ENCODE data around the gene SHLD2. TPM values are rescaled to one million over a fixed set of nuclear protein-coding genes. Genes with fewer than 3 reads are reported as not detected.

Gene SHLD2
- total RNA-seq, 2 experiments from 2014 or later: 34.3 to 37.3 TPM

DNA sequence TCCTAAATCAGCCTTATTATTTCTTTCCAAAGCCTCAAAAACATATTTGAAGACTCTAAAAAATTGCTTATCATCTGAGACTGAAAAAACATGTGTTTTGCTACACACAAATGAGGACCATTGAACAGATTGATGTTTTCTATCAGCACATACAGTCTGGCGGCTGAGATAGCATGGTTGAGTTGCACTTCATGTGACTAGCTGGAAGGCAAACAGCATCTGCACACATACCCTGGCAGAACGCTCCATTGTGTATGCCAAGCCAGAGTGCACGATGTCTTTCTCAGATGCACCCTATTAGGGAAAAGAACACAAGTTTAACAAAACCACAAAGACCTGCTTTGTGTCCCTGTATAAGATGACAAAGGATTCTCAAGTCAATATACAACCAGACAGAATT is 41.9 kb upstream of the SHLD2 start:
- Histone ChIP-seq H3K36me3 (ENCODE audit: insufficient read depth, low read length) (peaks cover 92% of the 10 kb centered on the region), H3K27ac (ENCODE audit: low read depth, low read length, poor library complexity, severe bottlenecking) (no peak overlapping the region), H2AFZ (ENCODE audit: low read length) (no peak overlapping the region), H3K79me2 (ENCODE audit: insufficient read depth, low read depth, low read length) (no peaks in the 10 kb centered on the region), H3K4me3 (ENCODE audit: low read depth, low read length, poor library complexity, severe bottlenecking) (no peak overlapping the region), H3K4me1 (ENCODE audit: insufficient read depth, low read length, poor library complexity, severe bottlenecking) (no peaks in the 10 kb centered on the region), H3K9me2 (ENCODE audit: insufficient read depth, low read length) (no peaks in the 10 kb centered on the region), H3K9me3 (ENCODE audit: low read length) (no peaks in the 10 kb centered on the region), H4K20me1 (ENCODE audit: insufficient read depth, low read length) (no peaks in the 10 kb centered on the region), H3K4me2 (ENCODE audit: low read length) (no peak overlapping the region)
- no peak for TF ChIP-seq EZH2phosphoT487 (IDR thresholded peaks at IDR 0.05; ENCODE audit: borderline replicate concordance, low read depth, low read length)
- TF ChIP-seq, protein P1, sequence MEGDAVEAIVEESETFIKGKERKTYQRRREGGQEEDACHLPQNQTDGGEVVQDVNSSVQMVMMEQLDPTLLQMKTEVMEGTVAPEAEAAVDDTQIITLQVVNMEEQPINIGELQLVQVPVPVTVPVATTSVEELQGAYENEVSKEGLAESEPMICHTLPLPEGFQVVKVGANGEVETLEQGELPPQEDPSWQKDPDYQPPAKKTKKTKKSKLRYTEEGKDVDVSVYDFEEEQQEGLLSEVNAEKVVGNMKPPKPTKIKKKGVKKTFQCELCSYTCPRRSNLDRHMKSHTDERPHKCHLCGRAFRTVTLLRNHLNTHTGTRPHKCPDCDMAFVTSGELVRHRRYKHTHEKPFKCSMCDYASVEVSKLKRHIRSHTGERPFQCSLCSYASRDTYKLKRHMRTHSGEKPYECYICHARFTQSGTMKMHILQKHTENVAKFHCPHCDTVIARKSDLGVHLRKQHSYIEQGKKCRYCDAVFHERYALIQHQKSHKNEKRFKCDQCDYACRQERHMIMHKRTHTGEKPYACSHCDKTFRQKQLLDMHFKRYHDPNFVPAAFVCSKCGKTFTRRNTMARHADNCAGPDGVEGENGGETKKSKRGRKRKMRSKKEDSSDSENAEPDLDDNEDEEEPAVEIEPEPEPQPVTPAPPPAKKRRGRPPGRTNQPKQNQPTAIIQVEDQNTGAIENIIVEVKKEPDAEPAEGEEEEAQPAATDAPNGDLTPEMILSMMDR (conservative IDR thresholded peaks at IDR 0.05; ENCODE audit: low read length): no peak
- ChIA-PET POLR2A (no interaction called here), CTCF (ENCODE audit: unreplicated experiment) (no interaction called here)
- no TSS peak for BruUV-seq (replicated peaks)
- intact Hi-C loops (cut with micrococcal nuclease; ENCODE audit: unreplicated experiment): no loop called here
- DNase-seq (ENCODE audit: low spot score): no peak

DNA sequence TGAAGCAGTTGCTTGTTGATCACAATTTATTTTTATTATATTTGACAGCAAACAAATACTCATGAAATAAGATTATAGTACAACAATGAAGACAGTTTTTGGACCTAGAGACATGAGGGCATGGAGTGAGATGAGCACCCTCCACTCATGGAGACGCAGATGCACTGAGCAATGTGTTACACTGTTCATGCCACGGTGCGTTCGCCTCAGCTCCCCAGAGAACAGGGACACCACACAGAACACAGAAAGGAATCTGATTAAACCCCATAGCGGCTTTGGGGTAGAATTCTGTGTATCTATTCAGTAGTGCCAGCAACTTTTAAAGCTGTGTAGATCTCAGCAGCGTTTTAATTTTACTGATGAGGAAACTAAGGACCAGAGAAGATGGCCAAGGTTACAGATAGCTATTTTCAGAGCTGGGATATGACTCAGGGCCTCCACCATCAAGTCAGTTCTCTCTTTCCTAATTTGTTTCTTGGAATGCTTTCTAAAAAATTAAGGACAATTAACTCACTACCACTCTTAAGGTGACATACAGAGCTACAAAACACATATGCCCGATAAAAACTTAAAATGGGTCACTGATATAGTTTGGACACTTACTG is 41.3 kb upstream of the SHLD2 start:
- Histone ChIP-seq H4K20me1 (ENCODE audit: insufficient read depth, low read length) (no peaks in the 10 kb centered on the region), H3K79me2 (ENCODE audit: insufficient read depth, low read depth, low read length) (no peaks in the 10 kb centered on the region), H2AFZ (ENCODE audit: low read length) (no peak overlapping the region), H3K9me3 (ENCODE audit: low read length) (no peaks in the 10 kb centered on the region), H3K4me3 (ENCODE audit: low read depth, low read length, poor library complexity, severe bottlenecking) (no peak overlapping the region), H3K27ac (ENCODE audit: low read depth, low read length, poor library complexity, severe bottlenecking) (no peak overlapping the region), H3K4me1 (ENCODE audit: insufficient read depth, low read length, poor library complexity, severe bottlenecking) (no peaks in the 10 kb centered on the region), H3K9me2 (ENCODE audit: insufficient read depth, low read length) (no peaks in the 10 kb centered on the region), H3K4me2 (ENCODE audit: low read length) (no peak overlapping the region), H3K36me3 (ENCODE audit: insufficient read depth, low read length) (peaks cover 92% of the 10 kb centered on the region)
- ChIA-PET CTCF (ENCODE audit: unreplicated experiment) (no interaction called here), POLR2A (interaction anchor here (0.9 kb wide), 1 partner anchor 9 kb away, joined by 4 read pairs; no protein-coding TSS in a partner anchor)
- DNase-seq (ENCODE audit: low spot score): no peak
- no TSS peak for BruUV-seq (replicated peaks)
- intact Hi-C loops (cut with micrococcal nuclease; ENCODE audit: unreplicated experiment): no loop called here
- no peak for TF ChIP-seq EZH2phosphoT487 (IDR thresholded peaks at IDR 0.05; ENCODE audit: borderline replicate concordance, low read depth, low read length)
- TF ChIP-seq, protein P1 (conservative IDR thresholded peaks at IDR 0.05; ENCODE audit: low read length): no peak

Data from OCI-LY7 (cell line).